A549 (cell line): ENCODE results near the gene CACNA2D4.

Source experiments
- CBX2 ChIP-seq: fragments of 200-600 bp; sonication (generic); IDR thresholded peaks from 2 replicates; pipeline ENCODE4 v1.6.1; 2016; ENCODE audit warnings: low read depth, mild to moderate bottlenecking, borderline replicate concordance
- CEBPB ChIP-seq, 2 experiments: fragments of >200 bp in 1 of 2; sonication (Bioruptor Twin) in 1 of 2; formaldehyde crosslinking in 1 of 2; IDR thresholded peaks; 2 replicates each; pipeline ENCODE4 v1.6.1; 2012 to 2016
- CTCF ChIP-seq: fragments of >200 bp; sonication (Bioruptor Twin); formaldehyde crosslinking; IDR thresholded peaks from 3 replicates; pipeline ENCODE4 v1.5.1; 2016
- E2F6 ChIP-seq: IDR thresholded peaks from 2 replicates; pipeline ENCODE4 v1.6.1; 2012; ENCODE audit warnings: low read depth, borderline replicate concordance
- EHF ChIP-seq: fragments of 250-450 bp; sonication (Bioruptor Pico); IDR thresholded peaks from 2 replicates; pipeline ENCODE4 v1.5.0; 2020; ENCODE audit warnings: mild to moderate bottlenecking
- MAX ChIP-seq: IDR thresholded peaks from 2 replicates; pipeline ENCODE4 v1.6.1; 2012
- POLR2A ChIP-seq: IDR thresholded peaks from 2 replicates; pipeline ENCODE4 v1.6.1; 2012; ENCODE audit warnings: mild to moderate bottlenecking, low read length
- RAD21 ChIP-seq, 2 experiments: fragments of >200 bp in 1 of 2; sonication (Bioruptor Twin) in 1 of 2; formaldehyde crosslinking in 1 of 2; IDR thresholded peaks in 1 of 2; conservative IDR thresholded peaks in 1 of 2; 2 replicates in 1 of 2; 3 replicates in 1 of 2; pipeline ENCODE4 v1.6.1; 2012 to 2018; ENCODE audit warnings: inconsistent platforms in 1 of 2
- RCOR1 ChIP-seq: fragments of 150-350 bp; IDR thresholded peaks from 2 replicates; pipeline ENCODE4 v1.6.1; 2014; ENCODE audit warnings: antibody characterized with exemption, low read length, low read depth
- REST ChIP-seq: fragments of 200-600 bp; sonication (generic); IDR thresholded peaks from 2 replicates; pipeline ENCODE4 v1.6.1; 2016; ENCODE audit warnings: antibody characterized with exemption, mild to moderate bottlenecking, moderate library complexity
- SMC3 ChIP-seq: fragments of >200 bp; sonication (Bioruptor Twin); formaldehyde crosslinking; IDR thresholded peaks from 3 replicates; pipeline ENCODE4 v1.6.1; 2018; ENCODE audit warnings: inconsistent platforms
- USF2 ChIP-seq: fragments of 450-650 bp; IDR thresholded peaks from 2 replicates; pipeline ENCODE4 v1.6.1; 2014; ENCODE audit warnings: antibody characterized with exemption

- TF ChIP-seq MAX (no peak), POLR2A (no peak), SMC3 (no peak), CTCF (no peak), USF2 (no peak), RCOR1 (no peak), CEBPB (IDR thresholded peaks at IDR 0.05) (no peak), CBX2 (no peak), E2F6 (no peak), REST (no peak), RAD21 (conservative IDR thresholded peaks at IDR 0.05 in 1 of 2, IDR thresholded peaks at IDR 0.05 in 1 of 2) (no peak), EHF (no peak)
Observed at GRCh38 chr12:1872001-1872400, 46.5 kb downstream of the CACNA2D4 start.
